ENCODE results near the gene RTN4R.

The RTN4R gene

DNA sequence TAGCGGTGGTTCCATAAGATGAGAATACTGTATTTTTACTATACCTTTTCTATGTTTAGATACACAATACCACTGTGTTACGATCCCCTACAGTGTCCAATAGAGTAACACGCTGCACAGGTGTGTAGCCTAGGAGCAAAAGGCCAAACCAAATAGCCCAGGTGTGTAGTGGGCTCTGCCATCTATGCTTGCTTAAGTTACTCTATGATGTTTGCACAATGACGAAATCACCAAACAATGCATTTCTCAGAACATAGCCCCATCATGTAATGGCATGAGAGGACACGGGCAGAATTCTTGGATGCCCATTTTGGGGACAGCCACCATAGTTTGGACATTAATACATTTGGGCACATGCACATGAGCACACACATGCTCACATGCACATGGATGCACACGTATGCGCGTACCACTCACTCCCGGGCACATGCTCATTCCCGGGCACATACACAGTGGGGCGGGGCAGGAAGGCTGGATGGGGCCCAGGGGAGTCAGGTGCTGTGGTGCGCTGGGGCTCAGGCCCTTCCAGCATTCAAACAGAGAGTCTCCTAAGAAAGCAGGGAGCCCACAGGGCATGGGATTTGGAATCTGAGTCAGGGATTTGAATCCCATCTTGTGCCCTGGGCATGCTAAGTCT is 51.1 kb downstream of the RTN4R start:
- DNase-seq (ENCODE audit: low read depth, low spot score): no peak

DNA sequence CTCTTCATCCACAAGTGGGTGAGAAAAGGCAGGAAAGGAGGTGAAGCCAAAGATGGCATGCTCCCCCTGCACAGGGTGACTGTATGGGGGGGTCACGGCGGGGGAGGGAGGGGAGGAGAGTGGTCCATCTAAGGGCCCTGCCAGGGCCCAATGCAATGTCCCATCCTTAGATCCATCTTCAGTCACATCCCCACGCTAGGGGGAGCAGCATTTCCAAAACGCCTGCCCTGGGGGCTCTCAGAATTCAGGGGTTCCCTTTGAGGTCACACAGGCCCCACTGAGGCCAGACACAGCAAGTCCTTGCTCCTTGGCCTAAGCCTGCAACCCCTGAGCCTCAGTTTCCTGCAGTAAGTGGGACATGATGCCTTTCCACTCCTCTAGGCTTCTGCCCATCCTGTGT is 52.4 kb downstream of the RTN4R start:
- DNase-seq (ENCODE audit: low read depth, low spot score): no peak

DNA sequence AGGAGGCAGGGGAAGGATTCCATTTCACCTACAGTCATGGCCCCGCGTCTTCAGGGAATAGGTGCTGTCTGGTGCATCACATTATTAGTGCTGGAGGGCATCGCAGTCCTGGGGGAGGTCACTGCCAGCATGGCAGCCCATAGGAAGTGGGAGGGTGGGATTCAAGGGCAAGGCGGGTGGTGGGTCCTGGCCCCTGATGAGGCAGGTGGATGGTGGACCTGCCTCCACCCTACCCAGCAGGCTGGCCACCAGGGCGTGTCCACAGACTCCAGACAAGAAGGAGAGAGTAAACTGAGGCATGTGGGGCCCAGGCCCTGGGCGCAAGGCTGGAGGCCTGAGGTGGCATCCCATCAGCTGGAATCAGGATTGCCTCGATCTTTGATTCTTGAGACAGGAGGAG is 53.3 kb downstream of the RTN4R start:
- DNase-seq (ENCODE audit: low read depth, low spot score): no peak

DNA sequence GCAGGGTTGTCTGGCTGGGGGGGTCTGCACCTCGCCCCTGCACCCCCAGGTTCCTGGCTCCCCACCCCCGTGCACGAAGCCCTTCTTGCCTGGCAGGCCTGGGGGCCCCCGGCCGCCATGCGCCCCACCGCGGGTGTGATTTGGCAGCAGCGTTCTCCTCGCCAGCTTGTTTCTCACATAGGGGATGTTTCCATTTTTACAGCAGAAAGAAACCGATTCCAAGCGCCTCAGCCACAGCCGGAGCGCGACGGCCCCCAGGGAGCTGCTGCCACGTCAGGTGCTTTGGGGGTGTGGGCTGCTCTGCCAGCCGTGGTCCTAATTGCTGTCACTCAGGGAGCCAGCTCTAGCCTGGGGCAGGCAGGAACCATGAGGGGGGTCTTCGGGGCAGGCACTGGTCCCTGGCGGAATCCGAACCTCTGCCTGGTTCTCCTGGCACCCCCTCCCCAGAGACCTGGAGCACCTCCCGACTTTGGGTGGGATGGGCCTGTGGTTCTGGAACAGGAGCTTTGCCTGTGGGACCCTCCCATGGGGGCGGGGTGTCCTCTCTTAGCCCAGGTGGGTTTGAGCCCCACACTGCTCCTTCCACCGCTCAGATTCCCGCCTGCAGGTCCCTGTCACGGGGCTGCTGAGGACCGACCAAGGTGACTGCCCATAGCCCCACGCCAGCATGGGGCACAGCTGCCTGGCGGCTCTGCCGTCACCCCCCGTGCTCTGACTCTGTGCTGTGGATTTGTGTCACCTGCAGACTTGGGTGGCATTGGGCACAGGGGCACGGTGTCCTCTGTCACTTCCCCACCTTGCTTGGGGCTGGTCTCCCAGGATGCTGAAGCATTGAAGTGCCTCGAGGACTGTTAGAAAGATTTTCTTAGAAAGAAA is 54.0 kb downstream of the RTN4R start:
- DNase-seq (ENCODE audit: low read depth, low spot score): no peak

DNA sequence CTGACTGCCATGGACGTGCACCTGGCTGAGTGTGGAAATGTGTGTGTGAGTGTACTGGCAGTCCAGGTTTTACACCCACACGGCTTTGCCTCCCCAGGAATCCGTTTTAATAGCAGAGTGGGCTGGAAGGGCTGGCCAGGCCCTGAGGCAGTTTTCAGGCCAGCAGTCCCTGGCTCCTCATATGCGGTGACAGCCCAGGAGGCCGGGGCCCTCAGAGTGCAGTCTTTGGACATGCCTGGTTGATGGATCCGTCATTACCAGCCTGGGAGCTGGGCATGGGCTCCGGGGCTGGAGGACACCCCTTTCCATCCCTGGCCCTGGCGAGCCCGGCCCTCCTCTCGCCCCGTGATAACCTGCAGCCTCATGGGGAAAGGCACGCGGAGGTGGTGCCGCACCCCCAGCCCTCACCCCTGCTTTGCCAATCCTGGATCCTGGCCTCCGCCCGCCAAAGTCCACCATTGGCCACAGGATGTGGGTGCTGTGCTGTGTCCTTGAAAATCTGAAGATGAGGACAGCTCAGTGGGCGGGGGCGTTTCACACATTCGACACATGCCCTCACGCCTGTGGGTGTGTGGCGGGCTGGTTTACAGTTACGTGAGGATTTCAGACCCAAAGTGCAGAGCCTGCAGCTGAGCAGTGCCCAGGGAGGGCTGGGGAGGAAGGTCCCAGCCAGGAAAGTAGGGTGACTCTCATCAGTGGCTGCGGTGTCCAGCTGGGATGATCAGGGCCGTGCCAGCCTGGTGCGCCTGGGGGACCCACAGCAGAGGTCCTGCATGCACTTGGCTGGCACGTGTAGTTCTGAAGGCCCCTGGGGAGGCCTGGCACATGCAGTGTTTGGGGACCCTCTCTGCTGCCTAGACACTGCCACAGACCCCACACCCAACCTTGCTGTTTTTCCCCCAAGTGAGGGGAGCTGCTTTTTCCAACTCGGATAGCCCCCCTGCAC is 55.1 kb downstream of the RTN4R start:
- no peak for DNase-seq (ENCODE audit: low read depth, low spot score)

DNA sequence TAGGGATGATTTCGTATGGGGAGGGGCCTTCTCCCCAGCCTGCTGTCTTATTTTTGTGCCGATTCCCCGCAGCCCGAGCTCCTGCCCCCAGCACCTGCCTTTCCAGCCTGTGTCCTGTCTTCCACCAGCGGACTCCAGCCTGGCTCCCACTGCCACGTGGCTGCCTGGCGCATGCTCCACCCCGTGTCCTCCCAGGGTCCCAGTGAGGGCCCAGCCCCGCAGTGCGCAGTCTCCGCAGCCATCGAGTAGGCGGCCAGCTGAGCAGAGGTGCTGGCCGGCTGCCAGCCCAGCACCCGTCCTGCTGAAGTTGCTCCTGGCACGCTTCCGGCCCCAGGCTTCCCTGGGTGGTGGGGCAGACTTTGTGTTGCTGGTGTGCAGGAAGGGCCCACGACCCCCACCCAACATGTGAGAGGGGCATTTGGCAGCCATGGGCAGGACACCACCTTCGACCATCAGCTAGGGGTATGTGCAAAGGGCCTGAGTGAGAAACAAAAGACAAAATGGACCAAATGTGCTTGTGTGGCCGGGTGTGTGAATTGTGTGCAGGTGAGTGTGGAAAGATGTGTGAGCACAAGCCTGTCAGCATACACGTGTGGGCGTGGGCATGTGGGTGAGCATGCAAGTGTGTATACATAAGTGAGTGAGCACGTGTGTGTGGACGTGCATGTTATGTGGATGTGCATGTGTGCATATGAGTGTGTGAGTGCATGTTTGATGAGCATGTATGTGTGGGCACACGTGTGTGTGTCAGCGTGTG is 55.9 kb downstream of the RTN4R start:
- peak; percentile 47 for DNase-seq (ENCODE audit: low read depth, low spot score)

DNA sequence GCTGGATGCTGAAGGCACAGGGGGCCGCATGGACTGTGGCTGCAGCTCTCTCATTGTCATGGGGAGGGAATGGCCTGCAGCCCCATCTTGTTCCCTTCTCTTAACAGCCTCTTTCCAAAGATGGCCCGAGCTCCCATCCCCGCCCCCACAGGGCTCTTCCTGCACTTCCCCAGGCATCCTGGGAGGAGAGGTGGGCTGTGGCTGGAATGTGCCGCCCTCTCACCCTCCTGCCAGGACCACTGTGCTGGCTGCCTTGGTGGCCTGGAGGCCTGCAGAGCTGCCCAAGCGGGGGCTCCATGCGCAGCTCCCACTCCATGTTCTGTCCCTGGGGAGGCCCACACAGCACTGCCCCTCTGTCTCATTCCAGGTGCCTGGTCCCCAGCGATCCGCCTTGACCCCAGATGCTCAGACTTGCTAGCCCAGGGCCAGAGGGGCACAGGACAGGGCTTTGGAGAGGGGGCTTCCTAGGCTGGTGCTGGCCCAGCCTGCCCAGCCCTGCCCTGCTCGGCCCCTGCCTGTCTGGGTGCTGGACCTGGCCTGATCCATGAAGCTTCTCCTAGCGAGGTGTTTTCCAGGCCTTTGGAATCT is 56.6 kb downstream of the RTN4R start:
- DNase-seq (ENCODE audit: low read depth, low spot score): no peak

DNA sequence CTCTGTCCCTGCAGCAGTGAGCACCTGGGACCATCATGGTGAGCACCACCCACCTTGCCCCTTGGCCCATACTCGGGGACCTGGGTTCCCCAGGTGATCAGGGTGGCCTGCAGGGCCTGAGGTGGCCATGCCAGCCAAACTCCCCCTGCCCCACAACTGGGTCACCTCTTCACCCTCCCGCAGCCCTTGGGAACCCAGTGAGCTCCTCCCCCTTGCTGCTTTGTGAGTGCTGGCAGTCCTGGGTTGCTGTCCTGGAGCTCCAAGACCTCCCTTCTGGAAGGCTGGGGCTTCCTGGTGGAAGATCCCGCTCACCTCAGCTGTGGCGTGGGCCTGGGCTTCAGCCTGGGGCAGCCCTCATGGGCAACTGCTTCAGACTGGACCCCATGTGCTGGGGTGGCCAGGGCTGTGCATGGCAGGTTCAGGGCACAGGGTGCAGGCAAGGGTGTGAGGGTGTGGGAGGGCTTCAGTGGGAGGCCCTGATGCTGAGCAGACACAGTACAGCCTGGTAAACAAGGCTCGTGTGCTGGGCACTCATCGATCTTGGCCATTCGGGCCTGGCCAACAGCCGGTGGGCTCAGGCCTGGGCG is 57.6 kb downstream of the RTN4R start:
- no peak for DNase-seq (ENCODE audit: low read depth, low spot score)

DNA sequence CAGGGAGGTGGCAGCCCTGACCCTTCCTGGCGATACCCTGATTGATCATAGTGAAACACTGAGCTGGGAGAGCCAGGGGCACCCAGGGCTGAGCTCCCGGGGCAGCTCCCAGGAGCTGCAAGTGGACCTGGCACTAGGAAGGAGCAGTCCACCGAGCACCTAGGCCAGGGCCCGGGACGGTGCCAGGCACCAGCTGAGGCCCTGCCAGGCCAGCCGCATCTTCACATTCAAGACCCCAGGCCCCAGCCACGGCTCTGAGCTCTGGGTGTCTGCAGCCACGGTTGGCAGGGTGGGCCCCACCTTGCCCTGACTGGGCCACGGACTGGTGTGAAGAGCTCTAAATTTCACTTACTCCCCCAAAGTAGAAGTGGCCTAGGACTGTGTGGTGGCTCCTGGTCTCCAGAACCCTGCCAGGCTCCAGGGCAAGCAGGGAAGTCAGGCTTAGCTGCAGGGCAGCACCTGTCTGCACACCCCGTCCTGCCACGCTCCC is 58.3 kb downstream of the RTN4R start:
- DNase-seq (ENCODE audit: low read depth, low spot score): no peak

DNA sequence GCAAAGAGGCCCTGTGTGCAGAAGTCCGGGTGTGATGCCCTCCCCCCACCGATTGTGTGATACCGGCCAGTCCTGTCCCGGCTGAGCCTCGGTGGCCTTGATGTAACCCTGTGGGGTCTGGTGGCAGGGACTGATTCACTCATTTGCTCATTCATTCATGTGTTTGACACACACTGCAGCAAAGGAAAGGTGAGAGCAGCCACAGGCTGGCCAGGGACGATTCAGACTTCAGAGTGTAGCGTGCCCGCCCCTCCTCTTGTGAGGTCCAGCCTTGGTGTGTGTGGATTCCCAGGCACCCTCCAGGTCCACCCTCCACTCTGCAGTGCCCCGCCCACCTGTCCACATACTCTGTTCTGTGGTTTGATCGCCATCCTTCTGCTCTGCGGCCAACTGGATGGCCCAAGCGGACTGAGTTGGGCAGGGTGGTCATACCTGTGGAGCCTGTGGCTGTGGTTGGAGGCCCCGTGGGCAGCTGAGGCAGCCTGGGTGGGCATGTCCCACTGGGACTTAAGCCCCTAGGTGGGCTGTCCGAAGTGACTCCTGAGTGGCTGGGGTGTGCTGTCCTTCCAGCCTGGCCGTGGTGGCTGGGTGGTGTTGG is 59.3 kb downstream of the RTN4R start:
- no peak for DNase-seq (ENCODE audit: low read depth, low spot score)

DNA sequence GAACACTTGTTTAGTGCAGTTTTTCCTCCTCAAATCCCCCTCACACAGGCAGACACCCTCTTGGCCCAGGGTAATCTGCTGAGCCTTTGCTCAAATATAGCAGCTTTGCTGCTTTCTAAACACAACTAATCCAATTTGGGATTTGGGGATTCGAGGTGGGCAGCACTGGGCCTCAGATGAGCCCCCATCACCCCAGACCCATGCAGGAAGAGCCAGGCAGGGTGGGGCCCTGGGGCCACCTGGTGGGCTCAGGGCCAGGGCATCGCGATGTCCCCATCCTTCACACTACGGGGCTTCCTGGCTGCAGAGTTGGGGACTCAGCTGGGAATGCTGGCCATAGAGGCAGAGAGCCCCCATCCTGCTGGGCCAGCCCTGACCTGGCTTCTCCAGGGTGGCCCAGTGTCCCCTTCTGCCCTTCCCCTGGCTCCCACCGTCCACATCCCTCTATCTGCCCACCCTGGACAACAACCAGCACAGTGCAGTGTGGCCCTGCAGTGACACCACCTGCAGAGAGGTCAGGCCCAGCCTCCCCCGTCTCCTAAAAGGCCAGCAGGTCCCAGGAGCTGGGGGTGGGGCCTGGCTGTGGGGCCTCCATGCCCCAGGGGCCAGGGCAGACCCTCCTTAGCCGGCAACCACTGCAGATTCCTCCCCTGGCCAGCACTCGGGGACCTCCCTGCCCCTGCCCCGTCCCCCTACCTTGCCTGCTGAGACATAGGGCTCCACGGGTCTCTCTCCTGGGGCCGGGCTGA is 60.7 kb downstream of the RTN4R start:
- DNase-seq (ENCODE audit: low read depth, low spot score): no peak

DNA sequence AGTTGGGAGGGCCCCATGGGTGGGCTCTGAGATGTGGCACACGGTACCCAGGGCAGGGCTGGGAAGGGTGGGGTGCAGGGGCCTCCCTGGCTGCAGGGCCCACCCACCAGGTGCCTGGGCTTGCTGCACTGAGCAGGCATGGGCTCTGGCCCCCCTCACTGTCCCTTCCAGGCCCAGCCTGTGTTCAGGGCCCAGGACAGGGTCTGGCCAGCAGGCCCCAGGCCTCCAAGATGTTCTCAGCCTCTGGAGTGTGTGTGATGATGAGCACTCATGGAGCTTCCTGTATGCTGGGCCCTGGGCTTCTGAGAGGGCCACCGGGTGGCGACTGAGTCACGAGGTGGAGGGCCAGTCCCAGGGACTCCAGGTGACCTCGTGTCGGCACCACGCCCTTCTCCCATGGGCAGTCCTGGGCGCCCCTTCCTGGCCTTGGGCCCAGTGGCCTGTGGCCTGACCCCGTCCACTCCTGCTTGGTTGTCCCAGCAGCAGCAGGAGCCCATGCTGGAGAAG is 61.4 kb downstream of the RTN4R start:
- DNase-seq (ENCODE audit: low read depth, low spot score): no peak

DNA sequence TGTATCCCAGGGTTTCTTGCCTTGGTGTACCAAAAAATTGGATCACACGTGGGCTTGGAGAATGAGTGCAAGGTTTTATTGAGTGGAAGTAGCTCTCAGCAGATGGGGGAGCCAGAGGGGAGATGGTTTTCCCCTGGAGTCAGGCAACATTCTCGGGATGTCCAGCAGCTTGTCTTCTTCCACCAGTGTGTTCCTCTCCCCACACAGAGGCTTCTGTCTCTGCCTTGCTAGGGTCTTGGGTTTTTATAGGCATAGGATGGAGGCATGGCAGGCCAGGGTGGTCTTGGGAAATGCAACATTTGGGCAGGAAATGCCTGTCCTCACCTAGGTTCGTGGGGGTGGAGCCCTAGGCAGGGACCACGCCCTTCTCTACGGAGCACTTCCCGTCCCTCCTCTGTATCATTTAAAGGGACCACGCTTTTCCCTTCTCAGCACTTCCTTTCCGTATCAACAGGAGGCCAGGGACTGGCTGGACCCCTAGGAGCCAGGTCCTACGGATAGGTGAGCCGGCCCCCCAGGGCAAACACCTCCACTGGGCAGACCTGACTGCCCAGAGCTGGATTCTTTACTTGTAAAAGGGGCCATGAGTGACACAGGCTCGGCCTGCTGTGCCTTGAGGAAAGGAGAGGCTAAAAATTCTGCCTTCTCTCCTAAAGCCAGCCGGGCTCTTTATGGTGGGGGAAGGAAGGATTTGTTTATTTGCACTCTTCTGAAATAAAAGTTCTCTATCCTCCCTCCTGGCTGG is 62.0 kb downstream of the RTN4R start:
- no peak for DNase-seq (ENCODE audit: low read depth, low spot score)

DNA sequence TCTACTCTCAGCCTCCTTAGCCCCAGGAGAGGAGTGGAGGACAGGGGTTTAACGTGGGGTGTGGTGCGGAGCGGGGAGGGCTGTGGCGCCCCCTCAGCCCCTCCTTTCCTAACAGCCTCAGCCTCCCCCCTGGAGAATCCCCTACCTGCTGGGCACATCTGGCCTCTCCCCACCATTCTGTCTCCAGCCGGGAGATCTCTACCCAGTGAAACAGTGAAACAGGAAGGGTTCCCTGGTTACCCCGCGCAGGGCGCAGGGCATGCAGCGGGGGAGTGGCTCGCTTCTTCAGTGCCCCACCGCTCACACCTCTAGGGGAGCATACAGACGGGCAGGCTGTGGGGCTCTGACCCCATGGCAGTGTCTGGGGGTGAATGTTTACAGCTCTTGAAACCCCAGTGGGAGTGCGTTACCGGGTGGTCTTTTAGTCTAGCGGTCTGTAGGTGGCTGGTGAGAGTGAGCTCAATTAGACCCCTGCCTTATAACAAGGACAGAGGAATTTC is 62.6 kb downstream of the RTN4R start:
- DNase-seq (ENCODE audit: low read depth, low spot score): no peak

DNA sequence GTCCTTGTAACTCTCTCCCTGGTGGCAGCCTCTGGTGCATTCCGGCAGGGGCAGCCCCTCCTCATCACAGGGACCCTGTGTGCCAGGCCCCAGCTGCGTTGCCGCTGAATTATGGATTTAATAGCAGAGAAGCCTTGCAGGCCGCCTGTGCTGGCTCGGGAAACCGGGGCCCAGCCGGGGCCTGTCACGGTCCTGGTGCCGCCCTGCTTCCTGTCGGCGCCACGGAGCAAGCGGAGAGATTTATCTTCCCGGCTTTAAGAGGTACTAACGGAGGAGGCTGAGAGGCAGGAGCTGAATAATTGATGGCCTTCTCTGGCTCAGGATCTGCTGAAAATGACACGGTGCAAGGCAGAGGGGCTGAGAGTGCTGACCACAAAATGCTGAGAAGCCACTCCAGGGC is 63.3 kb downstream of the RTN4R start:
- no peak for DNase-seq (ENCODE audit: low read depth, low spot score)

DNA sequence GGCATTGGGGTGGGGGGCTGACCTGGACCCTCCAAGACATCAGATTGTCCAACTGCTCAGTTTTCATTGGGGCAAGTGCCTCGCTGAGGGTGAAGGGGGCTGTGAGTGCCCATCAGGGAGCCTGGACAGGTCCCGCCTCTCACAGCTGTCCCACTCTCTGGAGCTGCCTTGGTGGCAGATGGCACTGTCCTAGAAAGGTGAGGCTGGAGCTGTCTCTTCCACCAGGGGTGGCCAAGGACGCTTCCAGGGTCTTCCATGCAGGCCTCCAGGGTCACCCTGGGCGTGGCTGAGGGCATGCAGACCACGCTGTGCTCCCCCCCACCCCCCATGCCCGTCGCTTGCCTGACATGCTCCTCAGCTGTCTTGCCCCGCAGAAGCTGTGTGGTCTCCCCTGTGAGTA is 63.8 kb downstream of the RTN4R start:
- DNase-seq (ENCODE audit: low read depth, low spot score): no peak

DNA sequence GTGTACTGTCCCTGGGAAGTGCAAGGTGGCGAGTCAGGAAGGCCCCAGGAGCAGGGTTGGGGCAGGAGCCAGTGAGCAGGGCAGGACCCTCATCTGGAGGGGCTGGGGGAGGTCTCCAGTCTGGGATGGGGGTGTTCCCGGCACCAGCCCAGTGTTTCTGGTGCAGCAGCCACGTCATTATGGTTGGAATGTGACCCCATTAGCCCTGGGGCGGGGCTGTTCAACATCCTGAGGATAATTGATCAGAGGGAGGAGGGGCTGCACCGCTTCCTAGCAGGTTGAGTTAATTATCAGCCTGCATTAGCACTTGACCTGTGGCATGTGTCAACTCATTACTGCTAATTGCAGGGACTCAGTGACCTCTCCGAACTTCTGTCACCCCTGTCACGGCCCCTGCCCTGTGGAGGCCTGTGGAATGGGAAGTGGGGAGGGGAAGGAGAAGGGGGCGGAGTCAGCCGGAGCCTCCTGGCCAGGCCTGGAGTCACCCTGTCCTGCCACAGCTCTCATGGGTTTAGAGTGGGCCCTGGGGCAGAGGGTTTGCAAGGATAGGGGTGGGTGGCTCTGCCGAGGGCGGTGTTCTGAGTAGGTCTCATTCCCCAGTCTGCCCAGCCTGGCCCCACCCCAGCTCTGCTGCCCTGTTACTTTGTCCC is 64.4 kb downstream of the RTN4R start:
- peak; percentile 34 for DNase-seq (ENCODE audit: low read depth, low spot score)

DNA sequence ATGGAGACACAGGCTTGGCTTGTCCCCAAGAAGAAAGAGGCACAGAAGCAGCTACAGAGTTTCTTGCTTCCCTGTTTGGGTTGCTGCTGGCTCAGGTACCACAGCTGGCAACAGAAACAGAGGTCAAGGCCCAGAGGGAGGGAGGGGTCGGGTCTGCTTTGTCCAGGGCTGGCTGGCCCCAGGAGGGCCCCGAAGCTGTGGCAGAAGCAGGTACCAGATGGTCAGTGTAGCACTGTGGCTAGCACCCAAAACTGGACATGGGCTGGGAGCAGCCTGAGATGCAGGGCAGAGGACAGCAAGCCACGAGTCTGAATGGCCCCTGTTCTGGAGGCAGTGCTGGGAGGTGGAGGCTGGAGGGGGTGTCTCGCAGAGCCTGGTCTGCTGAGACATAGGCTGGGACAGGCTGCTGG is 65.0 kb downstream of the RTN4R start:
- no peak for DNase-seq (ENCODE audit: low read depth, low spot score)
